NT2/D1 (cell line): Measurements from ENCODE around the gene FZD8.

Source experiments
- YY1 ChIP-seq: IDR thresholded peaks from 2 replicates; pipeline ENCODE4 v1.6.1; 2011; ENCODE audit not compliant: insufficient read length, insufficient read depth
- ZNF274 ChIP-seq: IDR thresholded peaks from 2 replicates; pipeline ENCODE4 v1.6.1; 2011; ENCODE audit warnings: mild to moderate bottlenecking, low read depth, low read length

DNA sequence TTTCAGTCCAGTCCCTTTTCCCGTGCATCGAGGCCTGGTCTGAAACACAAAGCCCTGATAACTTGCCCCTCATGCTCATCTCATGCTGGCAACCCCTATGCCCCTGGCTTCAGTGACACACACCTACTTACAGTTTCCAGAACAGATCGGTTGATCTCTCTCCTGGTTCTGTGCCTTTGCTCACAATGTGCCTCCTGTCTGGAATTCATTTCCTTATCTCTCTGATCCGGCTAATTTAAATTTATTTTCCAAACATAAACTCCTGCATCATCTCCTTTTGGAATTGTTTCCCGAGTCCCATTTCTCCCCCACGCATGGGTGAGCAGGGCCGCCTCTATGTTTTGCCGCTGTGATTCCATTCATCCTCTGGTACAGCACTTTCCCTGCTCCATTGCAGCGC is 25.9 kb upstream of the FZD8 start:
- TF ChIP-seq ZNF274 = no peak
- no peak for TF ChIP-seq YY1
